ENCODE data around the gene OGFOD3. TPM values are rescaled to one million over a fixed set of nuclear protein-coding genes. Genes with fewer than 3 reads are reported as not detected.

OGFOD3 gene
- total and polyA plus RNA-seq, 3 experiments from 2014 or later: 27.9 to 29.9 (median 28.4) TPM

GRCh38 chr17:82445542-82445941 lies 27.2 kb upstream of the OGFOD3 start:
- Mint-ChIP-seq H3K36me3 (peaks cover 0 to 56% (median 0%) of the 10 kb centered on the region in 3 donors), H3K27me3 (no peaks in the 10 kb centered on the region), H3K9me3 (no peaks in the 10 kb centered on the region), H3K27ac (peak overlapping the region in 1 of 8 donors; percentile 79), H3K4me1 (peaks cover 15 to 38% (median 15%) of the 10 kb centered on the region in 3 donors), H3K4me3 (no peak overlapping the region)
- DNase-seq: no peak
- Histone ChIP-seq H3K9me3 (ENCODE audit: low read length) (no peaks in the 10 kb centered on the region), H3K27me3 (ENCODE audit: insufficient read depth, low read length, poor library complexity, severe bottlenecking) (no peaks in the 10 kb centered on the region), H3K27ac (ENCODE audit: low read depth, low read length) (no peak overlapping the region), H3K4me3 (ENCODE audit: low read length) (no peak overlapping the region), H3K4me1 (ENCODE audit: insufficient read depth, low read length) (peaks cover 14% of the 10 kb centered on the region), H3K36me3 (ENCODE audit: insufficient read depth, low read length) (peaks cover 13% of the 10 kb centered on the region)
- CTCF ChIA-PET: no interaction called here
- POLR2A ChIA-PET: no interaction called here

- POLR2A ChIA-PET: no interaction called here
Observed at GRCh38 chr17:82444941-82445521, 26.6 kb upstream of the OGFOD3 start.

GRCh38 chr17:82444284-82444893 lies 26.0 kb upstream of the OGFOD3 start:
- Histone ChIP-seq H3K4me3 (ENCODE audit: low read length) (no peak overlapping the region), H3K4me1 (ENCODE audit: insufficient read depth, low read length) (peaks cover 14% of the 10 kb centered on the region), H3K36me3 (ENCODE audit: insufficient read depth, low read length) (peaks cover 13% of the 10 kb centered on the region), H3K9me3 (ENCODE audit: low read length) (no peaks in the 10 kb centered on the region), H3K27me3 (ENCODE audit: insufficient read depth, low read length, poor library complexity, severe bottlenecking) (no peaks in the 10 kb centered on the region), H3K27ac (ENCODE audit: low read depth, low read length) (no peak overlapping the region)
- Mint-ChIP-seq H3K36me3 (peaks cover 0 to 55% (median 0%) of the 10 kb centered on the region in 3 donors), H3K4me3 (no peak overlapping the region), H3K27me3 (no peaks in the 10 kb centered on the region), H3K4me1 (peaks cover 11 to 38% (median 12%) of the 10 kb centered on the region in 3 donors), H3K27ac (no peak overlapping the region), H3K9me3 (no peaks in the 10 kb centered on the region)
- POLR2A ChIA-PET: no interaction called here
- CTCF ChIA-PET: no interaction called here
- DNase-seq: no peak

More at GRCh38 chr17:82444941-82445521, 26.6 kb upstream of the OGFOD3 start:
- DNase-seq: no peak
- no peaks in the 10 kb centered on the region for H3K9me3 ChIP-seq (ENCODE audit: low read length)
- H3K27me3 ChIP-seq (ENCODE audit: insufficient read depth, low read length, poor library complexity, severe bottlenecking): no peaks in the 10 kb centered on the region
- H3K4me1 ChIP-seq (ENCODE audit: insufficient read depth, low read length): peaks cover 14% of the 10 kb centered on the region
- H3K4me1 Mint-ChIP-seq: peaks cover 15 to 42% (median 16%) of the 10 kb centered on the region in 3 donors
- no peak overlapping the region for H3K4me3 Mint-ChIP-seq
- H3K27ac ChIP-seq (ENCODE audit: low read depth, low read length): no peak overlapping the region
- peaks cover 0 to 61% (median 0%) of the 10 kb centered on the region in 3 donors for H3K36me3 Mint-ChIP-seq
- CTCF ChIA-PET: no interaction called here
- no peaks in the 10 kb centered on the region for H3K9me3 Mint-ChIP-seq
- peaks cover 13% of the 10 kb centered on the region for H3K36me3 ChIP-seq (ENCODE audit: insufficient read depth, low read length)
- H3K4me3 ChIP-seq (ENCODE audit: low read length): no peak overlapping the region
- no peaks in the 10 kb centered on the region for H3K27me3 Mint-ChIP-seq
- H3K27ac Mint-ChIP-seq: no peak overlapping the region

- H3K27ac Mint-ChIP-seq: no peak overlapping the region
- Histone ChIP-seq H3K36me3 (ENCODE audit: insufficient read depth, low read length) (peaks cover 13% of the 10 kb centered on the region), H3K27ac (ENCODE audit: low read depth, low read length) (no peak overlapping the region), H3K4me3 (ENCODE audit: low read length) (no peak overlapping the region), H3K9me3 (ENCODE audit: low read length) (no peaks in the 10 kb centered on the region), H3K27me3 (ENCODE audit: insufficient read depth, low read length, poor library complexity, severe bottlenecking) (no peaks in the 10 kb centered on the region), H3K4me1 (ENCODE audit: insufficient read depth, low read length) (peaks cover 9% of the 10 kb centered on the region)
- H3K4me3 Mint-ChIP-seq: no peak overlapping the region
- ChIA-PET CTCF (no interaction called here), POLR2A (no interaction called here)
- DNase-seq: peak in 1 of 5 donors; percentile 42
- H3K9me3 Mint-ChIP-seq: no peaks in the 10 kb centered on the region
- no peaks in the 10 kb centered on the region for H3K27me3 Mint-ChIP-seq
- peaks cover 0 to 49% (median 0%) of the 10 kb centered on the region in 3 donors for H3K36me3 Mint-ChIP-seq
- H3K4me1 Mint-ChIP-seq: peaks cover 5 to 31% (median 6%) of the 10 kb centered on the region in 3 donors
Observed at GRCh38 chr17:82443465-82444283, 25.3 kb upstream of the OGFOD3 start.

DNA sequence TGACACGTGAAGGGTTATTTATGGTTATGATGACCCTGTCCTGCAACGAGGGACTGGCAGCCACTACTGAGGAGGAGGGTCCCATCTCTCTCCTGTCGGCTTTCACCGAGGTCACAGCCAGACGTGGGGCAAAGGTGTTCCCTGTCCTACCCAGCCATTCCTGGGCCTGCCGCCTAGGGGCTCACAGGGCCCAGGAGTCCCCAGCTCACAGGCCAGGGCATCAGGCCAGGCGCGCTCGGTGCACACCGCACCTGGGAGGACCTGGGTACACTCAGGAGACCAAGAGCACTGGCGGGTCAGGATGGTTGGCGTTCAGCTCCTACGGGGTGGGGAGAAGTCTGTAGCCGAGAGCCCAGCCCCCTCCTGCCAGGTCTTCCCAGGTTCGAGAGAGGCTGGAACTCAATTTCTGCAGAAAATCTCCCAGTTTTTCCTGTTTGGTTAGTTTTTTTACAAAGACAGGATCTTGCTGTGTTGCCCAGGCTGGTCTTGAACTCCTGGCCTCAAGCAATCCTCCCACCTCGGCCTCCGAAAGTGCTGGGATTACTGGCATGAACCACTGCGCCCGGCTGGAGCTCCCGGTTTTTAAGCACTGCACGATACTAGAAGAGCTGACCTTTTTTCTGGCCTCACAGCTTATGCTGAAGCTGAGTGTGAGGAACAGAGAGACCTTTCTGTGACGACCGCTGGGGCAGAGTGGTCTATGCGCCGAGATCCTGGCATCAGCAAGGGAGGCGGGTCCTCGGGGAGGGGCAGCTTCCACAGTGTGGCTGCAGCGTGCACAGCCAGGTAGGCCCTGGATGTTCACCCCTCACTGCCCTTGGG lies 24.5 kb upstream of the OGFOD3 start:
- Mint-ChIP-seq H3K27ac (peak overlapping the region in 2 of 8 donors; percentile 63 to 64), H3K4me3 (no peak overlapping the region), H3K27me3 (no peaks in the 10 kb centered on the region), H3K4me1 (peaks cover 5 to 28% (median 5%) of the 10 kb centered on the region in 3 donors), H3K36me3 (peaks cover 0 to 49% (median 0%) of the 10 kb centered on the region in 3 donors), H3K9me3 (no peaks in the 10 kb centered on the region)
- H3K4me3 ChIP-seq (ENCODE audit: low read length): no peak overlapping the region
- peaks cover 13% of the 10 kb centered on the region for H3K36me3 ChIP-seq (ENCODE audit: insufficient read depth, low read length)
- DNase-seq: no peak
- no peaks in the 10 kb centered on the region for H3K9me3 ChIP-seq (ENCODE audit: low read length)
- no peaks in the 10 kb centered on the region for H3K27me3 ChIP-seq (ENCODE audit: insufficient read depth, low read length, poor library complexity, severe bottlenecking)
- CTCF ChIA-PET: no interaction called here
- peaks cover 3% of the 10 kb centered on the region for H3K4me1 ChIP-seq (ENCODE audit: insufficient read depth, low read length)
- no peak overlapping the region for H3K27ac ChIP-seq (ENCODE audit: low read depth, low read length)
- POLR2A ChIA-PET: no interaction called here

GRCh38 chr17:82441691-82442487 lies 23.5 kb upstream of the OGFOD3 start:
- H3K36me3 ChIP-seq (ENCODE audit: insufficient read depth, low read length): peaks cover 13% of the 10 kb centered on the region
- H3K27ac ChIP-seq (ENCODE audit: low read depth, low read length): no peak overlapping the region
- no peak overlapping the region for H3K4me3 ChIP-seq (ENCODE audit: low read length)
- ChIA-PET CTCF (no interaction called here), POLR2A (no interaction called here)
- H3K27ac Mint-ChIP-seq: peak overlapping the region in 2 of 8 donors; percentile 64 to 84
- H3K4me1 Mint-ChIP-seq: peaks cover 0 to 23% (median 1%) of the 10 kb centered on the region in 3 donors
- no peaks in the 10 kb centered on the region for H3K9me3 Mint-ChIP-seq
- no peak overlapping the region for H3K4me3 Mint-ChIP-seq
- no peaks in the 10 kb centered on the region for H3K27me3 Mint-ChIP-seq
- H3K9me3 ChIP-seq (ENCODE audit: low read length): no peaks in the 10 kb centered on the region
- no peaks in the 10 kb centered on the region for H3K27me3 ChIP-seq (ENCODE audit: insufficient read depth, low read length, poor library complexity, severe bottlenecking)
- peaks cover 0 to 48% (median 0%) of the 10 kb centered on the region in 3 donors for H3K36me3 Mint-ChIP-seq
- no peaks in the 10 kb centered on the region for H3K4me1 ChIP-seq (ENCODE audit: insufficient read depth, low read length)
- peak in 1 of 5 donors; percentile 42 for DNase-seq

- H3K27ac Mint-ChIP-seq: peak overlapping the region in 2 of 8 donors; percentile 64 to 84
- H3K9me3 ChIP-seq (ENCODE audit: low read length): no peaks in the 10 kb centered on the region
- H3K27ac ChIP-seq (ENCODE audit: low read depth, low read length): no peak overlapping the region
- peaks cover 0 to 15% (median 1%) of the 10 kb centered on the region in 3 donors for H3K4me1 Mint-ChIP-seq
- H3K27me3 Mint-ChIP-seq: no peaks in the 10 kb centered on the region
- DNase-seq: no peak
- H3K4me3 ChIP-seq (ENCODE audit: low read length): no peak overlapping the region
- ChIA-PET CTCF (no interaction called here), POLR2A (interaction anchor here (0.7 kb wide), 1 partner anchor 8 kb away, joined by 3 read pairs; no protein-coding TSS in a partner anchor)
- H3K36me3 ChIP-seq (ENCODE audit: insufficient read depth, low read length): peaks cover 13% of the 10 kb centered on the region
- H3K9me3 Mint-ChIP-seq: no peaks in the 10 kb centered on the region
- no peak overlapping the region for H3K4me3 Mint-ChIP-seq
- H3K27me3 ChIP-seq (ENCODE audit: insufficient read depth, low read length, poor library complexity, severe bottlenecking): no peaks in the 10 kb centered on the region
- H3K36me3 Mint-ChIP-seq: peaks cover 0 to 41% (median 0%) of the 10 kb centered on the region in 3 donors
- no peaks in the 10 kb centered on the region for H3K4me1 ChIP-seq (ENCODE audit: insufficient read depth, low read length)
Observed at GRCh38 chr17:82440991-82441627, 22.7 kb upstream of the OGFOD3 start.

Data from CD8-positive, alpha-beta memory T cell (primary cell).